H1 (cell line): ENCODE measurements around the gene TIAM2. TPM values are rescaled to one million over a fixed set of nuclear protein-coding genes. Genes with fewer than 3 reads are reported as not detected.

Experiments
- CBX5 ChIP-seq: fragments of 300-800, 300-1000 bp; sonication (generic); IDR thresholded peaks from 2 replicates; pipeline ENCODE4 v1.7.1; 2016; ENCODE audit warnings: antibody characterized with exemption, low read length, low read depth
- CHD7 ChIP-seq: fragments of 300-600 bp; sonication (generic); IDR thresholded peaks from 2 replicates; pipeline ENCODE4 v1.7.1; 2012; ENCODE audit warnings: low read length, moderate library complexity, mild to moderate bottlenecking, inconsistent platforms; ENCODE audit not compliant: insufficient replicate concordance
- polyA plus RNA-seq, 7 experiments: library from polyadenylated mRNA; depleted of rRNA in 3 of 7; stranded (reverse) in 5 of 7; unstranded in 2 of 7; fragments of >200 nt in 5 of 7; fragments of 200-250 nt in 2 of 7; gene quantifications; 1 replicate in 5 of 7; 2 replicates in 1 of 7; 4 replicates in 1 of 7; pipeline versions ENCODE4 v1.2.1 to v1.2.3, GENCODE V29; 2011 to 2013; ENCODE audit warnings: missing spikeins in 2 of 7, mixed read lengths in 2 of 7
- total RNA-seq: library from RNA; stranded (reverse); fragmentation: NEBNext Ultra II Directional; extraction: Animal tissue kit (Norgen Biotek cat#: 25700); gene quantifications from 2 replicates; pipeline ENCODE4 v1.2.1, GENCODE V29; 2021

Gene TIAM2
- total and polyA plus RNA-seq, 2 of the 8 experiments (the other 6 are each of a cell fraction or from before 2014, with no cell fraction given): 7.4 to 23.9 TPM

DNA sequence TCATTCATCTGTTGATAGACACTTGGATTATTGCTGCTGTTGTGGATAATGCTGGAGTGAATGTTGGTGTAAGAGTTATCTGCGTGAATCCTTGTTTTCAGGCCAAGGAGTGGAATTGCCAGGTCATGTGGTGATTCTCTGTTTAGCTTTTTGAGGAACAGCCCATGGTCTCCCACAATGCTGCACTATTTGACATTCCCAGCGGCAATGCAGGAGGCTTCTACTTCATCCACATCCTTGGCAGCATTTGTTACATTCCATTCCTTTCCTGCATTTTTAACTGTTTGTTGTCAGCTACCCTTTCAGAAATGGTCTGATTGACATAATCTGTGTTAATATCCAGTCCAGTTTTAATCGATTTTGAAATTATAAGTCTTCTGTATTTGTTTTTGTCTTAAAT is 217.0 kb downstream of the TIAM2 start (continued):
- TF ChIP-seq CHD7 (no peak), CBX5 (no peak)
